ENCODE data around the gene SYNDIG1L. TPM values are rescaled to one million over a fixed set of nuclear protein-coding genes. Genes with fewer than 3 reads are reported as not detected.

SYNDIG1L gene
- total and polyA plus RNA-seq, 2 of the 13 experiments (the other 11 are each of a cell fraction or from before 2014, with no cell fraction given): 0.04 TPM; not detected in 1

DNA sequence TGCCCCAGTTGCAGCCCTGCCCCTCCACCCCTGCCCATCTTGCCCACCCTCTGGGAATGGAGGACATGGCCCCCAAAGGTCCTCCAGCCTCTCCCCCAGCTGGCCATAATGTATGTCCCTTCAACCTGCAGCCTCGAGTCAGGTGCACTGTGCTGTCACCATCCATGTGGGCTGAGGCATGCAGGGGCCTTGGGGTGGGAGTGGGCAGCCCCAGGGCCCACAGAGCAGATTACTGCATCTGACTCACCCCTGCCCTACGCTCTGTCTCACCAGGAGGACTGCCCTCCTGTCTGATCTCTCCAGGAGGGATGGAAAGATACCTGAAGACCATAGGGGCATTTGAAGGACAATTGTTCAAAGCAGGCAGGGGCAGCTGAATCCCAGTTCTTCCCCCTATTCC, 13.3 kb downstream of the SYNDIG1L start (continued):
- TF ChIP-seq ZNF710 (CRISPR knock-in tag; IDR thresholded peaks at IDR 0.05; ENCODE audit: borderline replicate concordance) (no peak), ZBTB40 (IDR thresholded peaks at IDR 0.05) (no peak), ZBTB40 (CRISPR knock-in tag; IDR thresholded peaks at IDR 0.05) (no peak), ZNF224 (CRISPR knock-in tag; IDR thresholded peaks at IDR 0.05) (no peak)
- TF ChIP-seq, protein P1, sequence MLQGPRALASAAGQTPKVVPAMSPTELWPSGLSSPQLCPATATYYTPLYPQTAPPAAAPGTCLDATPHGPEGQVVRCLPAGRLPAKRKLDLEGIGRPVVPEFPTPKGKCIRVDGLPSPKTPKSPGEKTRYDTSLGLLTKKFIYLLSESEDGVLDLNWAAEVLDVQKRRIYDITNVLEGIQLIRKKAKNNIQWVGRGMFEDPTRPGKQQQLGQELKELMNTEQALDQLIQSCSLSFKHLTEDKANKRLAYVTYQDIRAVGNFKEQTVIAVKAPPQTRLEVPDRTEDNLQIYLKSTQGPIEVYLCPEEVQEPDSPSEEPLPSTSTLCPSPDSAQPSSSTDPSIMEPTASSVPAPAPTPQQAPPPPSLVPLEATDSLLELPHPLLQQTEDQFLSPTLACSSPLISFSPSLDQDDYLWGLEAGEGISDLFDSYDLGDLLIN (CRISPR knock-in tag; IDR thresholded peaks at IDR 0.05; ENCODE audit: borderline replicate concordance): no peak
